Left lung (tissue), 10 donors: ENCODE data around the gene TH. TPM values are rescaled to one million over a fixed set of nuclear protein-coding genes. Genes with fewer than 3 reads are reported as not detected.
A peak's percentile ranks its signal among the peaks of the same experiment; 100 is the strongest.

Experiments
- ATAC-seq: fragments of 200-7000 bp; cut with Tn5 transposase; one replicate; pipeline ENCODE4 v1.9.1; 2020; ENCODE audit warnings: moderate library complexity
- DNase-seq, 4 donors: peaks; one replicate each; pipeline ENCODE4 v3.0.0-alpha.2; 2013 to 2020
- H3K27ac ChIP-seq, 2 donors: fragments of 200-600 bp; sonication (generic) in 1 of 2; one replicate each; pipeline versions ENCODE4 v1.5.0 to v1.8.0; 2020 to 2021
- H3K27me3 ChIP-seq, 2 donors: fragments of 200-600 bp; sonication (generic) in 1 of 2; one replicate each; pipeline versions ENCODE4 v1.5.0 to v1.8.0; 2020 to 2021
- H3K36me3 ChIP-seq, 2 donors: fragments of 200-600 bp; sonication (generic) in 1 of 2; one replicate each; pipeline versions ENCODE4 v1.5.0 to v1.8.0; 2020 to 2021
- H3K4me1 ChIP-seq, 2 donors: fragments of 200-600 bp; one replicate each; pipeline ENCODE4 v1.8.0; 2021
- H3K4me3 ChIP-seq, 2 donors: fragments of 200-600 bp; sonication (generic) in 1 of 2; one replicate each; pipeline versions ENCODE4 v1.5.0 to v1.8.0; 2020 to 2021; ENCODE audit warnings: mild to moderate bottlenecking in 1 of 2
- H3K9me3 ChIP-seq, 2 donors: fragments of 200-600 bp; sonication (generic) in 1 of 2; one replicate each; pipeline versions ENCODE4 v1.5.0 to v1.8.0; 2020 to 2021
- CTCF ChIP-seq, 2 donors: fragments of 200-600 bp; sonication (generic) in 1 of 2; IDR thresholded peaks; one replicate each; pipeline versions ENCODE4 v1.5.0 to v1.8.0; 2021; ENCODE audit warnings: antibody characterized with exemption in 2 of 2
- intact Hi-C, 2 donors: fragments of 100-400 bp; cut with DNase I; formaldehyde crosslinking; loops; one replicate each; pipeline versions ENCODE4 v1.11.2 to v1.14.2; 2022
- polyA plus RNA-seq, 6 donors: library from polyadenylated mRNA; unstranded; fragments of 120-200 nt; gene quantifications; one replicate each; pipeline ENCODE4 v1.2.1, GENCODE V29; 2013; ENCODE audit not compliant: insufficient read length in 6 of 6
- total RNA-seq, 2 donors: library from RNA; stranded (reverse); fragmentation: NEBNext Ultra II Directional; extraction: Animal tissue kit (Norgen Biotek cat#: 25700); gene quantifications; one replicate each; pipeline ENCODE4 v1.2.1, GENCODE V29; 2021
- donor health status: DM: no; HTN: yes; CAD: no.
- donor health status: DM: no; HTN: no; CAD: no.

TH gene
- total and polyA plus RNA-seq, 8 donors = 0.18 to 1.4 (median 0.55) TPM

GRCh38 chr11:2142762-2143202, 28.8 kb downstream of the TH start:
- ATAC-seq = no peak
- TF ChIP-seq CTCF (IDR thresholded peaks at IDR 0.05) = no peak
- H3K36me3 ChIP-seq = no peaks in the 10 kb centered on the region
- intact Hi-C loops = no loop called here
- H3K4me1 ChIP-seq = peaks cover 0 to 25% of the 10 kb centered on the region in 2 donors
- H3K27ac ChIP-seq = no peak overlapping the region
- peaks cover 87 to 100% of the 10 kb centered on the region in 2 donors for H3K27me3 ChIP-seq
- no peak overlapping the region for H3K4me3 ChIP-seq
- peak in 1 of 4 donors; percentile 5 for DNase-seq
- no peaks in the 10 kb centered on the region for H3K9me3 ChIP-seq

- no peaks in the 10 kb centered on the region for H3K36me3 ChIP-seq
- TF ChIP-seq CTCF (IDR thresholded peaks at IDR 0.05) = no peak
- peaks cover 0 to 30% of the 10 kb centered on the region in 2 donors for H3K4me1 ChIP-seq
- peaks cover 88 to 100% of the 10 kb centered on the region in 2 donors for H3K27me3 ChIP-seq
- DNase-seq (no peak), ATAC-seq (no peak)
- H3K9me3 ChIP-seq = no peaks in the 10 kb centered on the region
- no peak overlapping the region for H3K4me3 ChIP-seq
- H3K27ac ChIP-seq = no peak overlapping the region
- intact Hi-C loops = no loop called here
These were observed 29.3 kb downstream of the TH start for GRCh38 chr11:2142300-2142759.

- peaks cover 76 to 100% of the 10 kb centered on the region in 2 donors for H3K27me3 ChIP-seq
- ATAC-seq = no peak
- H3K27ac ChIP-seq = no peak overlapping the region
These were observed 30.9 kb downstream of the TH start for GRCh38 chr11:2140411-2141400.

GRCh38 chr11:2139621-2140337, 31.8 kb downstream of the TH start:
- H3K4me3 ChIP-seq = no peak overlapping the region
- no peak for ATAC-seq

More at GRCh38 chr11:2140411-2141400, 30.9 kb downstream of the TH start:
- Histone ChIP-seq H3K4me3 (no peak overlapping the region), H3K4me1 (peaks cover 0 to 30% of the 10 kb centered on the region in 2 donors), H3K36me3 (no peaks in the 10 kb centered on the region), H3K9me3 (no peaks in the 10 kb centered on the region)
- TF ChIP-seq CTCF (IDR thresholded peaks at IDR 0.05) = no peak
- peak in 1 of 4 donors; percentile 68 for DNase-seq
- intact Hi-C loops = no loop called here

More at GRCh38 chr11:2139621-2140337, 31.8 kb downstream of the TH start:
- intact Hi-C loops = no loop called here
- no peaks in the 10 kb centered on the region for H3K9me3 ChIP-seq
- peaks cover 67 to 100% of the 10 kb centered on the region in 2 donors for H3K27me3 ChIP-seq
- peak in 1 of 4 donors; percentile 64 for DNase-seq
- no peaks in the 10 kb centered on the region for H3K36me3 ChIP-seq
- TF ChIP-seq CTCF (IDR thresholded peaks at IDR 0.05) = no peak
- H3K27ac ChIP-seq = no peak overlapping the region
- peaks cover 0 to 30% of the 10 kb centered on the region in 2 donors for H3K4me1 ChIP-seq
